ENCODE data around the gene CCDC88A.

CCDC88A gene

DNA sequence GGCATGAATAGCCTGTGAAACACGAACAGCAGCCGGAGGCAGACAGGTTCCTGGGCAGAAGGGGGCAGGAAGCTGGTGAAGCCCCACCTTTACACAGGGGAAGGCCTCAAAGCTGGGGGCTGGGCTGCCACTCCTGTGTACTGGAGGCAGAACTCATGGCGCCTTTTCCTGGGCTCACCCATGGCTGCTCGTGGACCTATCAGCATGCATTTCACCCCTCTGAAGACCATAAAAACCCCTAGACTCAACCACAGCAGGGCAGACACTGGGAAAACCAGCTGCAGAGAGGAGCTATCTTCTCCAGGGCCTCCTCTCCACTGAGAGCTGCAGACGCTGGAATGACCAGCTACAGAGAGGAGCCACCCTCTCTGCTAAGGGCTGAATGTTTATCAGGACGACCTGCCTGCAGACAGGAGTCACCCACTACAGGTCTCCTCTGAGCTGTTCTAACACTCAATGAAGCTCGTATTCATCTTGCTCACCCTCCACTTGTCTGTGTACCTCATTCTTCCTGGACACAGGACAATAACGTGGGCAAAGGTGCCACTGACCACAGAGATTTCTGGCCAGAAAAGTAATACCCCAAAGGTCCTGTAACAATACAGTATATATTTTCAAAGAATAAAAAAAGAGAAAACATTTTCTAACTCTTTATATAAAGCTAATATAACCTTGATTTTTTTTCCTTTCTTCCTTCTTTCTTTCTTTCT, 18.9 kb upstream of the CCDC88A start:
- no peak overlapping the region for H3K4me3 ChIP-seq (ENCODE audit: control insufficient read depth, low read depth, low read length)
- TF ChIP-seq, protein P1, sequence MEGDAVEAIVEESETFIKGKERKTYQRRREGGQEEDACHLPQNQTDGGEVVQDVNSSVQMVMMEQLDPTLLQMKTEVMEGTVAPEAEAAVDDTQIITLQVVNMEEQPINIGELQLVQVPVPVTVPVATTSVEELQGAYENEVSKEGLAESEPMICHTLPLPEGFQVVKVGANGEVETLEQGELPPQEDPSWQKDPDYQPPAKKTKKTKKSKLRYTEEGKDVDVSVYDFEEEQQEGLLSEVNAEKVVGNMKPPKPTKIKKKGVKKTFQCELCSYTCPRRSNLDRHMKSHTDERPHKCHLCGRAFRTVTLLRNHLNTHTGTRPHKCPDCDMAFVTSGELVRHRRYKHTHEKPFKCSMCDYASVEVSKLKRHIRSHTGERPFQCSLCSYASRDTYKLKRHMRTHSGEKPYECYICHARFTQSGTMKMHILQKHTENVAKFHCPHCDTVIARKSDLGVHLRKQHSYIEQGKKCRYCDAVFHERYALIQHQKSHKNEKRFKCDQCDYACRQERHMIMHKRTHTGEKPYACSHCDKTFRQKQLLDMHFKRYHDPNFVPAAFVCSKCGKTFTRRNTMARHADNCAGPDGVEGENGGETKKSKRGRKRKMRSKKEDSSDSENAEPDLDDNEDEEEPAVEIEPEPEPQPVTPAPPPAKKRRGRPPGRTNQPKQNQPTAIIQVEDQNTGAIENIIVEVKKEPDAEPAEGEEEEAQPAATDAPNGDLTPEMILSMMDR (conservative IDR thresholded peaks at IDR 0.05; ENCODE audit: control insufficient read depth, insufficient read depth, low read depth, low read length), result no peak
- no peak for DNase-seq (ENCODE audit: low read depth)

DNA sequence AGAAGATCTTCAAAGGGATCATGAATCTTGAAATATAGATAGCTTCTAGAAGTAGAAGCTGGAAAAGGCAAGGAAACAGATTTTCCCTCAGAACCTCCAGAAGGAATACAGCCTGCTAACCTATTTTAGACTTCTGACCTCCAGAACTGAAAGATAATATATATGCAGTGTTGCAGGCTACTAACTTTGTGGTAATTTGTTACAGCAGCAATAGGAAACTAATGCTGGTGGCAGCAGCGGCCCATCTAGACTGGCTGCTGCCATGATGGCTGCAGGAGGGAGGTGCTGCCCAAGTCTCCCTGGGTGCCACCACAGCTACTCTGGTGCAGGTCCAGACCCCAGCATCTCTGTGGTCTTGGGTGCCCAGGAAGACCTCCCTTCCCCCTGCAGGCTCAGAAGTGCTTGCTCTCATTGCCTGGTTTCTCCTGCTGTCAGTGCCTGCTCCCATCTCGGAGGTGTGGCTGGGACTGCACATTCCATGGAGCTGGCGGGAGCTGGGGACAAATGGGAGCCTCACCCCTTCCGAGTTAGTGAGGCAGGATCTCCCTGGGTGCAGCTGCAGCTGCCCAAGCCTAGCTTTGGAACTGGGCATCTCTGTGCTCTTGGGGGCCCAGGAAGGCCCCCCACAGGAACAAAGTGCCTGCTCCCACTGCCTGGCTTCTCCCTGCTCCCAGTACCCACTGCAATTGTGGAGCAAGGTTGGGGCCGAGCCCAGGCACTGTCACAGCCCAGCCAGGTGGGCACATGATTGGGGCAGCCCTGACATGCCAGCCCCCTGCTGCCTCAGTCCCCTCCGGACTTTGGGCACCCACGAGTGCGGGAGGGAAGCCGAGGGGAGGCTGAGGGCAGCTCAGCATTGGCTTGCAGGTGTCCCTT, 18.1 kb upstream of the CCDC88A start:
- TF ChIP-seq, protein P1 (conservative IDR thresholded peaks at IDR 0.05; ENCODE audit: control insufficient read depth, insufficient read depth, low read depth, low read length), result no peak
- H3K4me3 ChIP-seq (ENCODE audit: control insufficient read depth, low read depth, low read length), result no peak overlapping the region
- no peak for DNase-seq (ENCODE audit: low read depth)

GRCh38 chr2:55431982-55432627, 12.4 kb upstream of the CCDC88A start:
- peak; percentile 66 for DNase-seq (ENCODE audit: low read depth)
- no peak overlapping the region for H3K4me3 ChIP-seq (ENCODE audit: control insufficient read depth, low read depth, low read length)
- TF ChIP-seq, protein P1 (conservative IDR thresholded peaks at IDR 0.05; ENCODE audit: control insufficient read depth, insufficient read depth, low read depth, low read length), result peak; percentile 77

- peak; percentile 35 for DNase-seq (ENCODE audit: low read depth)
- no peak overlapping the region for H3K4me3 ChIP-seq (ENCODE audit: control insufficient read depth, low read depth, low read length)
Measured at GRCh38 chr2:55430211-55430975, 10.7 kb upstream of the CCDC88A start.

GRCh38 chr2:55428258-55428657, 8.6 kb upstream of the CCDC88A start:
- TF ChIP-seq, protein P1 (conservative IDR thresholded peaks at IDR 0.05; ENCODE audit: control insufficient read depth, insufficient read depth, low read depth, low read length), result no peak
- no peak for DNase-seq (ENCODE audit: low read depth)
- H3K4me3 ChIP-seq (ENCODE audit: control insufficient read depth, low read depth, low read length), result no peak overlapping the region

More at GRCh38 chr2:55430211-55430975, 10.7 kb upstream of the CCDC88A start:
- TF ChIP-seq, protein P1 (conservative IDR thresholded peaks at IDR 0.05; ENCODE audit: control insufficient read depth, insufficient read depth, low read depth, low read length), result no peak

GRCh38 chr2:55425431-55425831, 5.8 kb upstream of the CCDC88A start:
- no peak overlapping the region for H3K4me3 ChIP-seq (ENCODE audit: control insufficient read depth, low read depth, low read length)

More at GRCh38 chr2:55425431-55425831, 5.8 kb upstream of the CCDC88A start:
- TF ChIP-seq, protein P1 (conservative IDR thresholded peaks at IDR 0.05; ENCODE audit: control insufficient read depth, insufficient read depth, low read depth, low read length), result no peak
- DNase-seq (ENCODE audit: low read depth), result peak; percentile 86
